Activated T-helper 1 cell treated with anti-CD3 and anti-CD28 coated beads, Interleukin-12 subunit alpha, Interleukin-12 subunit beta, Interleukin-2, Interleukin-4 antibody, amounts not matched to agents 30 ng/mL and 10 ng/mL and 1 ng/mL, durations not matched to agents 14 hours and 24 hours and 36 hours (primary cell): ENCODE results near the gene SLC44A4. TPM values are rescaled to one million over a fixed set of nuclear protein-coding genes. Genes with fewer than 3 reads are reported as not detected.
"Not testable (repeated sequence)": the region's sequence is repeated elsewhere in the genome, so short reads cannot be mapped to it uniquely, and the experiment has no call there.

Experiments used
- DNase-seq: peaks from one replicate; pipeline ENCODE4 v3.0.0; 2021; ENCODE audit warnings: low spot score
- H3K27ac Mint-ChIP-seq: one replicate; pipeline ENCODE4 v1.8.0; 2021; ENCODE audit warnings: mild to moderate bottlenecking, mixed read lengths
- H3K27me3 Mint-ChIP-seq: one replicate; pipeline ENCODE4 v1.8.0; 2022; ENCODE audit warnings: mild to moderate bottlenecking, moderate library complexity, mixed read lengths; ENCODE audit not compliant: insufficient read depth
- H3K36me3 Mint-ChIP-seq: one replicate; pipeline ENCODE4 v1.8.0; 2021; ENCODE audit warnings: low read depth, mixed read lengths
- H3K4me1 Mint-ChIP-seq: one replicate; pipeline ENCODE4 v1.8.0; 2021; ENCODE audit warnings: low read depth, mixed read lengths
- H3K4me3 Mint-ChIP-seq: one replicate; pipeline ENCODE4 v1.8.0; 2021; ENCODE audit warnings: mild to moderate bottlenecking, moderate library complexity, mixed read lengths
- H3K9me3 Mint-ChIP-seq: one replicate; pipeline ENCODE4 v1.8.0; 2021; ENCODE audit warnings: mixed read lengths
- intact Hi-C: fragments of 100-400 bp; cut with micrococcal nuclease; formaldehyde crosslinking; loops from one replicate; pipeline ENCODE4 v1.15.1; 2024
- total RNA-seq: library from RNA; stranded (reverse); gene quantifications from 2 replicates; pipeline ENCODE4 v1.2.3, GENCODE V29; 2022

The SLC44A4 gene
- total RNA-seq, 1 donor from 2014 or later, result not detected

DNA sequence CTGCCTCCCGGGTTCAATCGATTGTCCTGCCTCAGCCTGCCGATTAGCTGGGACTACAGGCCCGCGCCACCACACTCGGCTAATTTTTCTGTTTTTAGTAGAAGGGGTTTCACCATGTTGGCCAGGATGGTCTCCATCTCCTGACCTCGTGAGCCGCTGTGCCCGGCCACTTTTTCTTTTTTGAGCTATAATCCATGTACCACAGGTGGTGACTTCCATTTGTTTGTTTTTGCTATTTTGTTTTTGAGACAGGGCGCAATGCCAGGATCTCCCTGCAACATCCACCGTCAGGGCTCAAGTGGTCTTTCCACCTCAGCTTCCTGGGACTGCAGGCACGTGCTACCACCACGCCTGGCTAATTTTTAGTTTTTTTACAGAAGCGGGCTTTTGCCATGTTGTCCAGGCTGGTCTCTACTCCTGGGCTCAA is 42.7 kb downstream of the SLC44A4 start:
- intact Hi-C loops, result no loop called here
- Mint-ChIP-seq H3K9me3 (no peaks in the 10 kb centered on the region), H3K27ac (peak overlapping the region; percentile 100), H3K4me1 (peaks cover 52% of the 10 kb centered on the region), H3K27me3 (no peaks in the 10 kb centered on the region), H3K36me3 (peaks cover 51% of the 10 kb centered on the region), H3K4me3 (peak overlapping the region; percentile 94)
- no peak for DNase-seq

DNA sequence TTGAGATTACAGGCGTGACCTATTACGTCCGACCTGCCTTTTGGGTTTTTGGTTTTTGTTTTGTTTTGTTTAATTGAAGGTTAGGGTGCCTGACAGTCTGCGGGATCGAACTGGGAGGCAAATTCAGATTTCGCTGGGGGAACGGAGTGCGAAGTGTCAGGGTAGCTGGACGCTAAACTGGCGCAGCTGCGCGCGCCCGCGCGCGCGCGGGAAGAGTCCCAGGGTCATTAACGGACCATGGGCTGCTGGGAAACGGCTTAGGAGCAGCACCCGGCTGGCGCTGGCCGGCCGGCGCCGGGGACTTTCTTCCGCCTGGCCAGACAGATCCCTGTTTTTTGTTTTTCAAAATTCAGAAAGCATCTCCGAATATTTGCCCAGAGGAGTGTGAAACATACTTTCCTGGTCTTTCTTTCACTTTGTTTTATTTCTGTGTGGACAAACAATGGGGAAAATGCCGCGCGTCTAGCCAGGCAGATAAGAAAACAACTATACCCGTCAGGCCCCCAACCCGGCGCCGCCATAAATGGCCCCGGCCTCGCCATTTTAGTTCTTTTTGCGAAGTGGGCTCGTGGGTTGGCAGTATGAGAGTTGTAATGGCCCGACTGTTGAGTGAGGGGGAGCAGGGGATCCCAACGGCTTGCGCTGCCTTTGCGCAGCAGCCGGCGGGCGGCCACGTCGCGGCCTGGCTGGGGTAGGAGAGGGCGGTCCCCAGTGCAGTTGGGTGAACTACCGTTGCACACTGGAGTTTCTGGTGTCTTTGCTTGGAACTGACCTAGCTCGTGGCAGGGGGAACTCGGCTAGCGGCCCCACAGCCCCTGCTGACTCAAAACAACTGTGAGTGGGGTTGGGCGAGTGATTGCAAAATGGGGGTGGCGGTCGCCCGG is 44.2 kb downstream of the SLC44A4 start:
- Mint-ChIP-seq H3K36me3 (peaks cover 49% of the 10 kb centered on the region), H3K4me1 (peaks cover 49% of the 10 kb centered on the region), H3K4me3 (peak overlapping the region; percentile 94), H3K27me3 (no peaks in the 10 kb centered on the region), H3K27ac (peak overlapping the region; percentile 100), H3K9me3 (no peaks in the 10 kb centered on the region)
- intact Hi-C loops, result loop anchor here (1.0 to 2.0 kb wide), 7 partner anchors 20 to 214 kb away; partner anchors contain the start of genes HSPA1A, HSPA1L, PRRC2A and VARS1
- peak; percentile 72 for DNase-seq

DNA sequence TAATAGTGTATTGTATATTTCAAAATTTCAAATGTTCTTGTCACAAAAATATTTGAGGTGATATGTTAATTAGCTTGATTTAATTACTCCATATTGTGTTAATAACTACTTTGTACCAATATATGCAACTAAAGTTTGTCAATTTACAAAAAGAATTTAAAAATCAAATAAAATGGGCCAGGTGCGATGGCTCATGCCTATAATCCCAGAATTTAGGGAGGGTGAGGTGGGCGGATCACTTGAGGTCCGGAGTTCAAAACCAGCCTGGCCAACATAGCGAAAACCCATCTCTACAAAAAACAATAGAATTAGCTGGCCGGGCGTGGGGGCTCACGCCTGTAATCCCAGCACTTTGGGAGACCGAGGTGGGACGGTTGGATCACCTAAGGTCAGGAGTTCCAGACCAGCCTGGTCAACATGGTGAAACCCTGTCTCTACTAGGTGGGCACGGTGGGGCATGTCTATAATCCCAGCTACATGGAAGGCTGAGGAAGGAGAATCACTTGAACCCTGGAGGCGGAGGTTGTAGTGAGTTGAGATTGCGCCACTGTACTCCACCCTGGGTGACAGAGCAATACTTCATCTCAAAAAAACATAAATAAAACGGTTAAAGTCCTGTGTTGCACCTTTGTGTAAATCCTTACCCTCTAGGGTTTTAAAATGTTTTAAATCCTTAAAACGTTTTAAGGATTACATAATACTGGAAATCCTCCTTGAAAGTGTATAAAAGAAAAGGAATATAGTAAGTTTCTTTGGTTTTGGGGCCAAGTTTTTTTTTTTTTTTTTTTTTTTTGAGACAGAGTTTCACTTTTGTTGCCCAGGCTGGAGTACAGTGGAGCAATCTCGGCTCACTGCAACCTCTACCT is 47.2 kb downstream of the SLC44A4 start:
- H3K9me3 Mint-ChIP-seq, result no peaks in the 10 kb centered on the region
- peaks cover 37% of the 10 kb centered on the region for H3K4me1 Mint-ChIP-seq
- H3K4me3 Mint-ChIP-seq, result peak overlapping the region; percentile 95
- H3K36me3 Mint-ChIP-seq, result peaks cover 26% of the 10 kb centered on the region
- no peak for DNase-seq
- intact Hi-C loops, result loop anchor here (2.0 kb wide), 1 partner anchor 55 kb away; the partner anchor contains the start of gene VWA7
- no peaks in the 10 kb centered on the region for H3K27me3 Mint-ChIP-seq
- peak overlapping the region; percentile 18 for H3K27ac Mint-ChIP-seq

DNA sequence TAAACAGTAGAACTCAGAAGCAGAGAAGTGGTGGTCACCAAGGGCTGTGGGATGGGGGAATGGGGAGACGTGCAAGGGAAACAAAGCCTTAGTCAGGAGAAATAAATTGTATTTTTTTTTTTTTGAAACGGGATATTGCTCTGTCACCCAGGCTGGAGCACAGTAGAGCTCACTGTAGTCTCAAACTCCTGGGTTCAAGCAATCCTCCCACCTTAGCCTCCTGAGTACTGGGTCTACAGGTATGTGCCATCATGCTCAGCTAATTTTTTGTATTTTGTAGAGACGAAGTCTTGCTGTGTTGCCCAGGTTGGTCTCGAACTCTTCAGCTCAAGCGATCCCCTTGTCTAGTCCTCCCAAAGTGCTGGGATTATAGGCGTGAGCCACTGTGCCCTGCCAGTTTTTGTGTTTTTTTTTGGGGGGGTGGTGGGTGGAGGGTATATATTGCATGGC is 47.9 kb downstream of the SLC44A4 start:
- DNase-seq, result no peak
- intact Hi-C loops, result loop anchor here (1.0 to 2.0 kb wide), 7 partner anchors 32 to 285 kb away; partner anchors contain the start of genes ATP6V1G2, DDAH2, PRRC2A and VWA7
- H3K27ac Mint-ChIP-seq, result peak overlapping the region; percentile 71
- no peaks in the 10 kb centered on the region for H3K9me3 Mint-ChIP-seq
- peaks cover 31% of the 10 kb centered on the region for H3K4me1 Mint-ChIP-seq
- peak overlapping the region; percentile 95 for H3K4me3 Mint-ChIP-seq
- H3K27me3 Mint-ChIP-seq, result no peaks in the 10 kb centered on the region
- H3K36me3 Mint-ChIP-seq, result peaks cover 19% of the 10 kb centered on the region

DNA sequence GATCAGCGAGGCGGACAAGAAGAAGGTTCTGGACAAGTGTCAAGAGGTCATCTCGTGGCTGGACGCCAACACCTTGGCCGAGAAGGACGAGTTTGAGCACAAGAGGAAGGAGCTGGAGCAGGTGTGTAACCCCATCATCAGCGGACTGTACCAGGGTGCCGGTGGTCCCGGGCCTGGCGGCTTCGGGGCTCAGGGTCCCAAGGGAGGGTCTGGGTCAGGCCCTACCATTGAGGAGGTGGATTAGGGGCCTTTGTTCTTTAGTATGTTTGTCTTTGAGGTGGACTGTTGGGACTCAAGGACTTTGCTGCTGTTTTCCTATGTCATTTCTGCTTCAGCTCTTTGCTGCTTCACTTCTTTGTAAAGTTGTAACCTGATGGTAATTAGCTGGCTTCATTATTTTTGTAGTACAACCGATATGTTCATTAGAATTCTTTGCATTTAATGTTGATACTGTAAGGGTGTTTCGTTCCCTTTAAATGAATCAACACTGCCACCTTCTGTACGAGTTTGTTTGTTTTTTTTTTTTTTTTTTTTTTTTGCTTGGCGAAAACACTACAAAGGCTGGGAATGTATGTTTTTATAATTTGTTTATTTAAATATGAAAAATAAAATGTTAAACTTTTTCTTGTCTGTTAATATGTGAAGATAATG is 49.0 kb downstream of the SLC44A4 start:
- Mint-ChIP-seq H3K27ac (peak overlapping the region; percentile 71), H3K36me3 (peaks cover 11% of the 10 kb centered on the region), H3K9me3 (no peaks in the 10 kb centered on the region), H3K27me3 (no peaks in the 10 kb centered on the region), H3K4me3 (peak overlapping the region; percentile 95), H3K4me1 (peaks cover 35% of the 10 kb centered on the region)
- no peak for DNase-seq
- intact Hi-C loops, result loop anchor here (1.0 to 10.0 kb wide), 8 partner anchors 34 to 335 kb away; partner anchors contain the start of genes ATP6V1G2, DDAH2, MICB and PRRC2A

DNA sequence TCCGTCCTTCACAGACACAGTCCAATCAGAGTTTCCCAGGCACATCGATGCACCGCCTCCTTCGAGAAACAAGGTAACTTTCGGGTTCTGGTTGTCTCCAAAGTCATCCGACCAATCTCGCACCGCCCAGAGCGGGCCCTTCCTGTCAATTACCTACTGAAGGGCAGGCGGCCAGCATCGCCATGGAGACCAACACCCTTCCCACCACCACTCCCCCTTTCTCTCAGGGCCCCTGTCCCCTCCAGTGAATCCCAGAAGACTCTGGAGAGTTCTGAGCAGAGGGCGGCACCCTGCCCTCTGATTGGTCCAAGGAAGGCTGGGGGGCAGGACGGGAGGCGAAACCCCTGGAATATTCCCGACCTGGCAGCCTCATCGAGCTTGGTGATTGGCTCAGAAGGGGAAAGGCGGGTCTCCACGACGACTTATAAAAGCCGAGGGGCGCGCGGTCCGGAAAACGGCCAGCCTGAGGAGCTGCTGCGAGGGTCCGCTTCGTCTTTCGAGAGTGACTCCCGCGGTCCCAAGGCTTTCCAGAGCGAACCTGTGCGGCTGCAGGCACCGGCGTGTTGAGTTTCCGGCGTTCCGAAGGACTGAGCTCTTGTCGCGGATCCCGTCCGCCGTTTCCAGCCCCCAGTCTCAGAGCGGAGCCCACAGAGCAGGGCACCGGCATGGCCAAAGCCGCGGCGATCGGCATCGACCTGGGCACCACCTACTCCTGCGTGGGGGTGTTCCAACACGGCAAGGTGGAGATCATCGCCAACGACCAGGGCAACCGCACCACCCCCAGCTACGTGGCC is 51.3 kb downstream of the SLC44A4 start, which contains the start of gene HSPA1B:
TSS of gene HSPA1B (plus strand) at position 453 of the 794 bp plus-strand sequence. CDS start at position 666, 213 bp downstream.
- intact Hi-C loops, result loop anchor here (1.0 to 10.0 kb wide), 5 partner anchors 31 to 333 kb away; partner anchors contain the start of genes ABHD16A, BAG6 and MICB
- H3K36me3 Mint-ChIP-seq, result peaks cover 9% of the 10 kb centered on the region

DNA sequence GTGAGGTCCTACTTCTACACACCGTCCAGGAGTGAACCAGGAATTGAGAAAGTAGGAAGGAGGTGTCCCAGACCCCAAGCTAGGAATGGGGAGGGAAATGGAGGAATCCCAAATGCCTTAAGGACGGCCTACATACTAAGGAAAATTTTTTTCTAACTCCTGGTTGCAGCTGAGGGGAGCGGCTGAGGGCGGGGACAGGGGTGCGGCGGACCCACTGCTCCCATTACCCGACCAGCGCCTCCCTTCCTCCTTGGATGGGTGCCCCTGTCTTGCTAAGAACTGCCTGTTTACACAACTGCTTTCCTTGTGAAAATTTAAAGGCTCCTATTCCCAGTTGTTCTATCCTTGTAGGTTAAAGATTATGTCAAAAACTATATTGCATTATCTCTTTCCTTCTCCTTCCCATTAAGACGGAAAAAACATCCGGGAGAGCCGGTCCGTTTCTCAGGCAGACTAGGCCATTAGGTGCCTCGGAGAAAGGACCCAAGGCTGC is 52.0 kb downstream of the SLC44A4 start:
- intact Hi-C loops, result loop anchor here (1.0 to 10.0 kb wide), 5 partner anchors 31 to 332 kb away; partner anchors contain the start of genes ABHD16A, BAG6 and MICB
- Mint-ChIP-seq H3K4me1 (peaks cover 48% of the 10 kb centered on the region), H3K9me3 (no peaks in the 10 kb centered on the region), H3K27ac (peak overlapping the region; percentile 93), H3K27me3 (no peaks in the 10 kb centered on the region), H3K4me3 (peak overlapping the region; percentile 83), H3K36me3 (peaks cover 9% of the 10 kb centered on the region)
- peak; percentile 44 for DNase-seq

More for the DNA sequence above, 51.3 kb downstream of the SLC44A4 start, which contains the start of gene HSPA1B:
- Mint-ChIP-seq H3K9me3 (no peaks in the 10 kb centered on the region), H3K4me3 (peak within 1 kb of the TSS; percentile 83), H3K27me3 (no peaks in the 10 kb centered on the region), H3K27ac (peak within 1 kb of the TSS; percentile 93), H3K4me1 (peaks cover 41% of the 10 kb centered on the region)
- peak; percentile 95 for DNase-seq

DNA sequence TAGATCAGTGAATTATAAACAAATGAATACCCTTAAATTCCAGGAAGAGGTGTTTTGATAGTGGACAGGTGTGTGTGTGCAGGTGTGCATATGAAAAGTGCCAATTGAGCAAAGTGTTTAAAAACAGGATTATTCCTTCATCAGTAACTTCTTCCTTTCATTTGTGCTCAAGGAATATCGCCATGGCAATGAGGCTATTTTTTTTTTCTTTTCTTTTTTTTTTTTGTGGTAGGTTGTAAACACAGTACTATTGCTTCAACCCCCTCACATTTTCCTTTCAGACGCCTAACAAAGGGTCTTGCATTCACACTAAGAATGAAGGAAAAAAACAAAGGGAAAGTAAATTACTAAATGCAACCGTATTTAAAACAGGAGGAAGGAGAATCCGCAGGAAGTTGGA is 53.2 kb downstream of the SLC44A4 start:
- H3K36me3 Mint-ChIP-seq, result peaks cover 9% of the 10 kb centered on the region
- peak overlapping the region; percentile 40 for H3K27ac Mint-ChIP-seq
- intact Hi-C loops, result loop anchor here (10.0 kb wide), 1 partner anchor 331 kb away; the partner anchor contains the start of gene MICB
- no peaks in the 10 kb centered on the region for H3K9me3 Mint-ChIP-seq
- H3K27me3 Mint-ChIP-seq, result no peaks in the 10 kb centered on the region
- peaks cover 49% of the 10 kb centered on the region for H3K4me1 Mint-ChIP-seq
- no peak for DNase-seq
- H3K4me3 Mint-ChIP-seq, result peak overlapping the region; percentile 83

DNA sequence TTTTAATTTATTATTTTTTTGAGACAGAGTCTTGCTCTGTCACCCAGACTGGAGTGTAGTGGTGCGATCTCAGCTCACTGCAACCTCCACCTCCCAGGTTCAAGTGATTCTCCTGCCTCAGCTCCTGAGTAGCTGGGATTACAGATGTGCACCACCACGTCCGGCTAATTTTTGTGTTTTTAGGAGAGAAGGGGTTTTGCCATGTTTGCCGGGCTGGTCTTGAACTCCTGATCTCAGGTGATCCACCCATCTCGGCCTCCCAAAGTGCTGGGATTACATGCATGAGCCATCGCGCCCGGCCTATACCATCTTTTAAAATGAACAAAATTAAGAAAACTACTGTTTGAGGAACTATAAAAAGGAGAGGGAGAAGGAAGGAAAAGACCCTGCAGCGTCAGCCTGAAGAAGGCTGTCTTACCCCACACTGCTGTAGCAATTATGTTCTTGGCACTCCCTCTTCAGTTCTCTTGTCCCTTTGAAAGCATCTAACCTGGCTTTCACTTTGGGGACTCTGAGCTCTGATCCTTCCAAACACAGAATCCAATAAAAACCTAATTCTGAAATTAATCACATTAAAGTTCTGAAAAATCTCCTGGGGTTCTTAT is 55.1 kb downstream of the SLC44A4 start:
- not testable (repeated sequence) for DNase-seq, H3K27ac Mint-ChIP-seq, H3K27me3 Mint-ChIP-seq, H3K36me3 Mint-ChIP-seq, H3K9me3 Mint-ChIP-seq
- peaks cover 62% of the 10 kb centered on the region for H3K4me1 Mint-ChIP-seq
- intact Hi-C loops, result loop anchor here (2.0 to 10.0 kb wide), 2 partner anchors 203 to 329 kb away; partner anchors contain the start of genes MICB and PRRC2A
- H3K4me3 Mint-ChIP-seq, result peak overlapping the region; percentile 59

DNA sequence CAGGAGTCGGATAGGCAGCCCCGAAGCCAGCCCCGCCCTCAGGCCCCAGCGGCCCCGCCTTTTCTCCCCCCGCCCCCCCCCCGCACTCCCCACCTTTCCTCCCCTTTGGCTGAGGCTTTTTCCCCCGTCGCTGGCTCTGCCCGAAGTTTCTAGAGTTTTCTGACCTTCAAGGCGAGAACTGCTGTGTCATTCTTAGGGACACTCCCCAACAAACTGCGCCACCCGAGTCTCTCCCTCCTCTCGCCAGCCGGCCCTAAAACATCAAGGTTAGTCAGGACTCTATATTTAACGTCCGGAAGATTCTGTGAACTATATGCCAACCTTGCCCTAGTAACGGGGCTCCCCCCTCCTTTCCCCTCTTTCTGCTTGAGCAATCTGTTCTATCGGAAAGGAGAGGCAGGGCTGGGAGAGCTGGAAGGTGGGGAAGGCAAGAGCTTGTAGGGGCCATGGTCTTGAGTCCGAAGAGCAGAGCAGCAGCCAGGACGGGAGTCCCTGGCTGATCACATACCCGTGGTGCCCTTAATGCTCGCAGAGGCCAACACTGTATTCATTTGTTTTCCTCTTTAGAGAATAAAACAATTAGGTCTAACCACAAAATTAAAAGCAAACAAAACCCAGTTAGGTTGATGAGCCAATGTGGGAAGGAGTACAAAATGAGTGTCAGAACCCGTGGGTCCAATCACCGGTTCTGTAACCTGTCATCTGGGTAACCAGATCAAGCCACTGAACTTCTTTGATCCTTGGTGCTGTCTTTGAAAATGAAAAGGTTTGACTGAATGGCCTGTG is 56.6 kb downstream of the SLC44A4 start:
- DNase-seq, result peak; percentile 44
- intact Hi-C loops, result loop anchor here (2.0 to 10.0 kb wide), 2 partner anchors 201 to 327 kb away; partner anchors contain the start of genes MICB and PRRC2A
- H3K27me3 Mint-ChIP-seq, result no peaks in the 10 kb centered on the region
- H3K4me3 Mint-ChIP-seq, result peak overlapping the region; percentile 99
- H3K27ac Mint-ChIP-seq, result peak overlapping the region; percentile 99
- peaks cover 73% of the 10 kb centered on the region for H3K4me1 Mint-ChIP-seq
- no peaks in the 10 kb centered on the region for H3K9me3 Mint-ChIP-seq
- peaks cover 10% of the 10 kb centered on the region for H3K36me3 Mint-ChIP-seq
